ENCODE measurements around the gene ARRDC4. TPM values are rescaled to one million over a fixed set of nuclear protein-coding genes. Genes with fewer than 3 reads are reported as not detected.

ARRDC4 gene
- total RNA-seq, 1 experiment from 2014 or later = 8.7 TPM

GRCh38 chr15:97993310-97993738, 32.8 kb downstream of the ARRDC4 start:
- no peak for DNase-seq
- Histone ChIP-seq H2BK120ac (ENCODE audit: low read depth, low read length, poor library complexity, severe bottlenecking) (no peak overlapping the region), H3K79me2 (ENCODE audit: insufficient read depth, low read length) (no peaks in the 10 kb centered on the region), H4K8ac (replicated peaks; ENCODE audit: insufficient read length, low read depth, low read length) (no peak overlapping the region), H4K5ac (ENCODE audit: insufficient read length, low read depth, low read length) (no peak overlapping the region), H3T11ph (ENCODE audit: low read length) (no peak overlapping the region), H2BK5ac (ENCODE audit: insufficient read length, low read length) (no peak overlapping the region), H3K79me1 (ENCODE audit: insufficient read depth, low read depth, low read length, poor library complexity, severe bottlenecking) (no peaks in the 10 kb centered on the region), H3K23me2 (ENCODE audit: insufficient read length, low read depth, low read length, poor library complexity, severe bottlenecking) (no peaks in the 10 kb centered on the region), H3K4ac (ENCODE audit: low read depth, low read length) (no peak overlapping the region), H3K4me1 (ENCODE audit: insufficient read depth, low read length) (no peaks in the 10 kb centered on the region), H3K27ac (ENCODE audit: insufficient read length, low read depth, low read length) (no peak overlapping the region), H2BK12ac (ENCODE audit: insufficient read length, low read depth, low read length) (no peak overlapping the region), H2AK5ac (ENCODE audit: insufficient read length, low read length) (no peak overlapping the region), H2AFZ (ENCODE audit: low read length) (no peak overlapping the region), H3K18ac (ENCODE audit: insufficient read length, low read depth, low read length) (no peak overlapping the region), H3K9me3 (ENCODE audit: control insufficient read depth, low read depth, low read length) (no peaks in the 10 kb centered on the region), H3K9ac (ENCODE audit: extremely low read depth, insufficient read length, low read length) (no peak overlapping the region), H2BK15ac (ENCODE audit: low read depth, low read length) (no peak overlapping the region), H3K56ac (ENCODE audit: insufficient read length, low read depth, low read length) (no peak overlapping the region), H3K27me3 (ENCODE audit: insufficient read depth, low read length) (no peaks in the 10 kb centered on the region), H3K4me2 (ENCODE audit: insufficient read depth, insufficient read length, low read length) (no peak overlapping the region), H3K23ac (ENCODE audit: insufficient read length, low read depth, low read length) (no peak overlapping the region), H2BK20ac (ENCODE audit: low read depth, low read length, poor library complexity, severe bottlenecking) (no peak overlapping the region), H3K14ac (ENCODE audit: insufficient read depth, low read length) (no peak overlapping the region), H4K91ac (ENCODE audit: insufficient read length, low read depth, low read length) (no peak overlapping the region), H4K20me1 (ENCODE audit: control insufficient read depth, insufficient read depth, insufficient read length) (no peaks in the 10 kb centered on the region)
- Mint-ChIP-seq H3K4me3 (no peak overlapping the region), H3K9me3 (peaks cover 2 to 3% of the 10 kb centered on the region in 2 experiments; a peak in 2 of 5 replicates), H3K27ac (no peak overlapping the region), H3K36me3 (ENCODE audit: insufficient read depth in 1 of 3, low read depth in 3 of 3) (no peaks in the 10 kb centered on the region), H3K27me3 (ENCODE audit: low read depth) (peaks cover 1% of the 10 kb centered on the region; the same call in 1 of the 2 replicates), H3K4me1 (peaks cover 0 to 3% of the 10 kb centered on the region in 2 experiments; a peak in 1 of 4 replicates)
- WGBS (ENCODE audit: extremely low coverage, insufficient read length, low lambda C conversion rate) = no CpG with 5 or more reads among the region's 3 CpGs
- TF ChIP-seq CTCF (conservative IDR thresholded peaks at IDR 0.05) = no peak
